SH-SY5Y (cell line): ENCODE measurements around the gene FOXJ3.

ENCODE experiments used
- GATA2 ChIP-seq: IDR thresholded peaks from 2 replicates; pipeline ENCODE4 v1.6.1; 2011; ENCODE audit warnings: mild to moderate bottlenecking, low read depth, low read length
- GATA3 ChIP-seq: IDR thresholded peaks from 2 replicates; pipeline ENCODE4 v1.6.1; 2011; ENCODE audit warnings: low read depth, mild to moderate bottlenecking, low read length, moderate library complexity

- TF ChIP-seq GATA2 (no peak), GATA3 (no peak)
These were observed 11.5 kb downstream of the FOXJ3 start for GRCh38 chr1:42323551-42323950.
